Right ventricle myocardium superior (tissue), 1 donor: ENCODE results near the gene ETS2. TPM values are rescaled to one million over a fixed set of nuclear protein-coding genes. Genes with fewer than 3 reads are reported as not detected.

Source experiments
- ATAC-seq: fragments of 200-7000 bp; cut with Tn5 transposase; one replicate; pipeline ENCODE4 v1.9.1; 2020; ENCODE audit warnings: mild to moderate bottlenecking; ENCODE audit not compliant: poor library complexity
- DNase-seq: peaks from one replicate; pipeline ENCODE4 v3.0.0-alpha.2; 2020
- intact Hi-C: fragments of 100-400 bp; cut with DNase I; formaldehyde crosslinking; loops from one replicate; pipeline ENCODE4 v1.11.2; 2022
- total RNA-seq: library from RNA; stranded (reverse); fragmentation: NEBNext Ultra II Directional; extraction: Animal tissue kit (Norgen Biotek cat#: 25700); gene quantifications from one replicate; pipeline ENCODE4 v1.2.1, GENCODE V29; 2021
- donor health status: DM: no; HTN: yes; CAD: no; lungs with severe emphysema.

ETS2 gene
- total RNA-seq, 1 donor from 2014 or later: 37.2 TPM

DNA sequence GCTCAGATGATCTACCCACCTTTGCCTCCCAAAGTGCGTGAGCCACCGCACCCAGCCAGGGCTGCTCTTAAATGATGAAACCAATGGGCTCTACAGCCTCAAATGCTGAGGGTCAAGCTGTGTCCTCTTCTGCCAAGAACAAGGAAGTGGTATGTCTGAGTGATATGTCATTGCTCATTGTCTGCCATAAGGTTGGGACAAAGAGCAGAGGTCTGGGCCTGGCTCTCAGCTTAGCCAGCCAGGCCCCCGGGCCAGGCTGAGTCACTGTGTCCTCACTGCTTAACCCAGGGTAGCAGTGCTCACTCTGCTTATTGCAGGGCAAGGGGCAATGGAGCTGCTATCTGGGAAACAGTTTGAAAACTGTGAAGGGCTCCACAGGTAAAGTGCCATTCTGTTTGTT lies 8.3 kb upstream of the ETS2 start:
- ATAC-seq (peak; percentile 55), DNase-seq (no peak)
- intact Hi-C loops: no loop called here

DNA sequence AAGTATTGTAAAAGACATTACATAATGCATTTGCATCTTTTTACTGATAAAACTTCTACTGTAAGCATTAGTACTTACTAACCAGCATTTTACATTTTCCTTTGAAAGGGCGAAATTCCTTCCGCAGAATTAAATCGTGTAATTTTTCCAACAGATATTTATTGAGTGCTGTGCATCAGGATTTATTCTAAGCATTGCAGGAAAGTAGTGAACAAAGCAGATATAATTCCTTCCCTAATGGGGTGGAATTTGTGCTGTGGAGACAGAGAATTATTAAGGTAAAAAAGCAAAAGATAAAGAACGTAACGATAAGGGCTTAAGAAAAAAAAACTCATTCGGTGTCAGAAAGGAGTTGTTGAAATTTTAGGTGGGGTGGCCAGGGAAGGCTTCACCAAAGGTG lies 7.6 kb upstream of the ETS2 start:
- no peak for DNase-seq
- intact Hi-C loops: no loop called here
- no peak for ATAC-seq

- ATAC-seq: no peak
- intact Hi-C loops: no loop called here
- no peak for DNase-seq
Measured at GRCh38 chr21:38798481-38798882, 7.2 kb upstream of the ETS2 start.

GRCh38 chr21:38800046-38800758 lies 5.5 kb upstream of the ETS2 start:
- no peak for ATAC-seq
- intact Hi-C loops: loop anchor here (10.0 kb wide), 1 partner anchor 65 kb away; no protein-coding TSS in a partner anchor

GRCh38 chr21:38800924-38801744 lies 4.6 kb upstream of the ETS2 start:
- ATAC-seq (no peak), DNase-seq (no peak)
- intact Hi-C loops: loop anchor here (10.0 kb wide), 1 partner anchor 66 kb away; no protein-coding TSS in a partner anchor

More at GRCh38 chr21:38800046-38800758, 5.5 kb upstream of the ETS2 start:
- DNase-seq: no peak

GRCh38 chr21:38802050-38803026 lies 3.4 kb upstream of the ETS2 start:
- intact Hi-C loops: loop anchor here (10.0 kb wide), 1 partner anchor 68 kb away; no protein-coding TSS in a partner anchor
- DNase-seq: no peak
- ATAC-seq: no peak

DNA sequence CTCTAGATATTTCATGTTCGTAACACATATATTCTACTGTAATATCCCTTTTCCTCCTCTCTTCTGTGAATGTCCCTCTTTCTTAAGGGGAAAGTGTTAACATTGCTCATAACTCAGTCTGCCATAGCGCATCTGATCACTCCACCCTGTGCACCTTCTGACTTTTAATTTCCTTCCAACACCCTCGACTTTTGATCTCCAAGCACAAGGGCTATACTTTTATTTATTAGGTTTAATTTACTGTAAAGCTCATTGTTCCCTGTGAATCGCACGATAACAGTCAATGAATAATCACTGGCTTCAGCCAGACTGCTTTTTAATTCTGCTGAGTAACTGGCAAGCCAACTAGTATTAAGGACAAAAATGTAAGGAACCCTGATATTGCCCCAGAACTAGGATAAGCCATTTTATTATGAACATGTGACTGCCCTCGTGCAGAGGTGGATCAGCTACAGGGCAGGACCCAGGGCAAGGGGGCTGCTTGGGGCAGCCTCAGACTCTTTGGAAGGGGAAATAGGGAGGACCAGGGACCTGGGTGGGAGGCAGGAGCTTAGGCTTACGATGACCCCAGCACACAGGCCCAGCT lies 2.6 kb upstream of the ETS2 start:
- intact Hi-C loops: loop anchor here (10.0 kb wide), 1 partner anchor 68 kb away; no protein-coding TSS in a partner anchor
- ATAC-seq (no peak), DNase-seq (no peak)

DNA sequence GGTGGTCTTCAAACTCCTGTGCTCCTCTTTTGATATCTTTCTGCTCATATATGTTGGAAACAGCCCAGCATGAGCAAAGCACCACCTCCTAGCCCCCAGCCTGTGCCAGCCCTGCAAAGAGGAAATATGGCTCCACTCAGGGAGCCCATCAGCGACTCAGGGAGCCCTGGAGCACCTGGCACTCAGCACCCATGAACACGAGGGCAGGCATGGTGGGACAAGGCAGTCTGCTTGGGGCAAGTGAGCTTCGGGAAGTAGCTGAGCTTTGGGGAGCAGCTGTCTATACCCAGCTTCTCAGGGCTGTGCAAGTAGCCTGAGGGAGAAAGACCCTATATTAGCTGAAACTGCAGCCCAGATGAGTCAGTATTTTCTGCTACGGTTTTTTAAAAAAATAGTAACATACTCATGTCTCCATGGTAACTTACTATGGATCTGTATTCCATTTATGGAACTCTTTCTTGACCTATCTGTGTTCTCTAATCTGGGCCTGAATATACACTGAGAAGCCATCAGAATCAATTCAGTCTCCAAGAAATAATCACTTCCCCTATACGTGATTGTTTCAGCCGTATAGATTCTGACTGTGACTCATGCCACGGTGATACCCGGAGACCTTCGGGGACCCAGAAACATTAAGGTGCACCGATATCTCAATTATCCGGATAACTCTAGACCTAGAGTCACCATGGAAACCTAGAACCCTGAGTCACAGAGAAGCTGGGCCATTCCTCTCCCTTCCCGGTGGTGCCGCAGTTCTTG lies 1.5 kb upstream of the ETS2 start:
- no peak for ATAC-seq
- no peak for DNase-seq
- intact Hi-C loops: loop anchor here (2.0 to 10.0 kb wide), 2 partner anchors 69 to 323 kb away; no protein-coding TSS in a partner anchor

DNA sequence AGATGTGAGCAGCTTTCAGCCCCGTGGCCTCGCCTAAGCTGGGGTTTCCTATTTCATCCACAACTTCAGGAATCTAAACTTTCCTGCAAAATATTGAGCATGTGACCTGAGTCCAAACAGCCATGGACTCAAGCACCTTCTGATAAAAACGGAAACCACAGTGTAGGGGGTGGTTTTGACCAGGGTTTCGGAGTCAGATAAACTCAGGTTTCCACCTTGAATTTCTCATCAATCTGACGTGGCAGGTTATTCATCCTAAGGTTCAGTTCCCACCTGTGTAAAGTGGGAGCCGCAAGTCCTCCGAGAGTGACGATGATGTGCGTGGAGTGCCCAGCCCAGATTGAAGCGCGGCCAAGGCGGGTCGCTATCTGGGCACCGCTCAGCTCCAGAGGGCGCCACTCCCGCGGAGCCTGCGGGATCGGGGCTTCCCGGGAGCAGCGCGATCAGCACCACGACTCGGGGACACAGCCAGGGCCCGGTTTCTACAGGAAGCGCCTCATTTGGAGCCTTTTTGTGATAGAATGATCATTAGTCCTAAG lies 871 bp upstream of the ETS2 start:
- DNase-seq (peak; percentile 89), ATAC-seq (peak; percentile 83)
- intact Hi-C loops: loop anchor here (2.0 to 10.0 kb wide), 4 partner anchors 70 to 322 kb away; no protein-coding TSS in a partner anchor

- intact Hi-C loops: loop anchor here (5.0 to 10.0 kb wide), 3 partner anchors 72 to 281 kb away; no protein-coding TSS in a partner anchor
- ATAC-seq (peak; percentile 10), DNase-seq (peak; percentile 66)
Measured at GRCh38 chr21:38806153-38806941, 618 bp downstream of the ETS2 start.

GRCh38 chr21:38806942-38807284 lies 1.2 kb downstream of the ETS2 start:
- intact Hi-C loops: loop anchor here (5.0 to 10.0 kb wide), 3 partner anchors 72 to 280 kb away; no protein-coding TSS in a partner anchor
- DNase-seq: no peak
- ATAC-seq: no peak

GRCh38 chr21:38807441-38807871 lies 1.7 kb downstream of the ETS2 start:
- DNase-seq (no peak), ATAC-seq (no peak)
- intact Hi-C loops: loop anchor here (5.0 to 10.0 kb wide), 3 partner anchors 73 to 280 kb away; no protein-coding TSS in a partner anchor

DNA sequence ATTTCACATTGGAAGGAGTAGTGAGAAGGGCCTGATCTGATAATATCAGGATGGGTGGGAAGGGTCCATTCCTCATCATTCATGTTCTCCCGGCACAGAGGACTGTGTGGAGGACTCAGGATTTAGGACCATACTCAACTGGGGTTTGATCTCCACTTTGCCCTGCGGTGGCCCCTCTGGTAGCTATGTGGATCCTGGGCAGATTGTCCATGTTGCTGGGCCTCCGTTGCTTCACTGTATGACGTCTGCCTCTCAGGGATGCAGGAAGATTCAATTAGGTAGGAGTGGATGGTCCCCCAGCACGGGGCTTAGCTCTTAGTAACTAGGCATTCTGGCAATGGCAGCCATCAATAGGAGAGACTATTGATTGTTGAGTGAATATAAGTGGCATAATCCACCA lies 2.3 kb downstream of the ETS2 start:
- no peak for ATAC-seq
- DNase-seq: no peak
- intact Hi-C loops: loop anchor here (5.0 to 10.0 kb wide), 3 partner anchors 73 to 279 kb away; no protein-coding TSS in a partner anchor

GRCh38 chr21:38809198-38809878 lies 3.6 kb downstream of the ETS2 start:
- no peak for DNase-seq
- intact Hi-C loops: loop anchor here (5.0 to 10.0 kb wide), 3 partner anchors 75 to 278 kb away; no protein-coding TSS in a partner anchor
- no peak for ATAC-seq

DNA sequence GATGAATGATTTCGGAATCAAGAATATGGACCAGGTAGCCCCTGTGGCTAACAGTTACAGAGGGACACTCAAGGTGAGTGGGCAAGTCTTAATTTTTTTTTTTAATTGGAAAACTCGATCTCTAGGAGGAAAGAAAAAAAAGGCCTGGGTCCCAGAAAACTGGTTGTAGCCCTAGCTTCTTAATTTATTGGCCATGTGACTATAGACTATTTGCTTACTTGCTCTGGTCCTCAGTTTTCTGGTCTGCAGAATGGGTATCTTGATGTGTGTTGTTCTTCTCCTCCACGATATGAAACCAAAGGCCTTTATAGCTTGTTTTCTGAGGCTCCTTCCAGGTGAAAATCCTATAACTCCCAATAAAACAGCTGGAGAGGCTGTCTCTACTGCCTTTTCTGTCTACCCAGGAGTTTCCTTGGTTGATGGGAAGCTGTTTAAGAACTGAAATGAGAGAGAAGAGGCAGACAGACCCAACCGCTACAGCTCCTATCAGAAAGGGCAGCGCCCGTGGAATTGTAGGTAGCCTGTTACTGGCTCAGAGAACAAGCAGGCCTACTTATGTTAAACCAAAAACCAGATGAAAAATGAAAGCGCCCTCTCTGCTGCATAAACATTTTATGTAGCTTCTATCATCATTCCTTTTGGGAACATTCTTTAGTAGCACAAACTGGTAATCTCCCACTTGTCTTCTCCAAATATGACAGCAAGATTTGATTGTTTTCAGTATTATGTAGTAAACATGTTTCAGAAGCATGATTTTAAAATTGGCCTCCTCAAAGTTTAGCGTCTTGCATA lies 4.5 kb downstream of the ETS2 start:
- ATAC-seq (no peak), DNase-seq (no peak)
- intact Hi-C loops: no loop called here
